ENCODE results near the gene FAM221B.

The FAM221B gene

GRCh38 chr9:35859310-35859989, 30.9 kb upstream of the FAM221B start:
- no peak for TF ChIP-seq CTCF (IDR thresholded peaks at IDR 0.05; ENCODE audit: control extremely low read depth, extremely low read depth, low read depth, missing control alignments)
- ChIA-PET CTCF (interaction anchor here (0.7 to 6.1 kb wide), 6 partner anchors 8 to 198 kb away, joined by 3 to 27 read pairs (median 4); no protein-coding TSS in a partner anchor), POLR2A (interaction anchor here (0.9 kb wide), 1 partner anchor 31 kb away, joined by 3 read pairs; the partner anchor contains the start of genes FAM221B and TMEM8B)
- DNase-seq (ENCODE audit: extremely low spot score) = no peak

- CTCF ChIA-PET = interaction anchor here (1.0 to 5.1 kb wide), 5 partner anchors 17 to 68 kb away, joined by 3 to 26 read pairs (median 7); no protein-coding TSS in a partner anchor
- TF ChIP-seq CTCF (IDR thresholded peaks at IDR 0.05; ENCODE audit: control extremely low read depth, extremely low read depth, low read depth, missing control alignments) = no peak
These were observed 29.9 kb upstream of the FAM221B start for GRCh38 chr9:35858458-35858857.

GRCh38 chr9:35856882-35857281, 28.4 kb upstream of the FAM221B start:
- TF ChIP-seq CTCF (IDR thresholded peaks at IDR 0.05; ENCODE audit: control extremely low read depth, extremely low read depth, low read depth, missing control alignments) = no peak
- DNase-seq (ENCODE audit: extremely low spot score) = no peak
- CTCF ChIA-PET = interaction anchor here (1.0 to 5.1 kb wide), 9 partner anchors 9 to 46 kb away, joined by 3 to 26 read pairs (median 4); partner anchors contain the start of gene SPAG8
- POLR2A ChIA-PET = interaction anchor here (0.7 kb wide), 1 partner anchor 199 kb away, joined by 3 read pairs; the partner anchor contains the start of genes CCDC107 and RMRP

More at GRCh38 chr9:35858458-35858857, 29.9 kb upstream of the FAM221B start:
- DNase-seq (ENCODE audit: extremely low spot score) = no peak
- POLR2A ChIA-PET = interaction anchor here (1.4 kb wide), 1 partner anchor 44 kb away, joined by 3 read pairs; the partner anchor contains the start of gene HINT2

GRCh38 chr9:35856206-35856605, 27.7 kb upstream of the FAM221B start:
- no peak for DNase-seq (ENCODE audit: extremely low spot score)
- no peak for TF ChIP-seq CTCF (IDR thresholded peaks at IDR 0.05; ENCODE audit: control extremely low read depth, extremely low read depth, low read depth, missing control alignments)
- POLR2A ChIA-PET = interaction anchor here (0.7 kb wide), 1 partner anchor 198 kb away, joined by 3 read pairs; the partner anchor contains the start of genes CCDC107 and RMRP
- CTCF ChIA-PET = interaction anchor here (1.1 to 5.1 kb wide), 6 partner anchors 11 to 32 kb away, joined by 3 to 26 read pairs (median 4); no protein-coding TSS in a partner anchor

- DNase-seq (ENCODE audit: extremely low spot score) = no peak
- ChIA-PET POLR2A (no interaction called here), CTCF (interaction anchor here (3.8 to 5.8 kb wide), 3 partner anchors 27 to 28 kb away, joined by 22 to 26 read pairs (median 26); no protein-coding TSS in a partner anchor)
- TF ChIP-seq CTCF (IDR thresholded peaks at IDR 0.05; ENCODE audit: control extremely low read depth, extremely low read depth, low read depth, missing control alignments) = no peak
These were observed 25.7 kb upstream of the FAM221B start for GRCh38 chr9:35854091-35854762.
